Pancreas (tissue), 10 donors: ENCODE data around the gene CFAP73. TPM values are rescaled to one million over a fixed set of nuclear protein-coding genes. Genes with fewer than 3 reads are reported as not detected.

Experiments used
- ATAC-seq, 4 donors: fragments of 200-7000 bp; cut with Tn5 transposase; one replicate each; pipeline versions ENCODE4 v1.8.0 to v1.9.1; 2020; ENCODE audit warnings: mild to moderate bottlenecking in 4 of 4, moderate library complexity in 4 of 4
- DNase-seq, 6 donors: peaks; one replicate each; pipeline ENCODE4 v3.0.0-alpha.2; 2020
- FAIRE-seq: peaks from 2 replicates; lab custom pipeline; 2012; peaks lifted over from hg19 to GRCh38; lab: Jason Lieb, UNC
- H3K27ac ChIP-seq, 4 donors: fragments of 200-600 bp; sonication (generic); 1 replicate in 3 of 4; 2 replicates in 1 of 4; pipeline versions ENCODE4 v1.5.0 to v1.8.0; 2020
- H3K27me3 ChIP-seq, 4 donors: fragments of 200-600 bp; one replicate each; pipeline ENCODE4 v1.8.0; 2021
- H3K36me3 ChIP-seq, 3 donors: fragments of 200-600 bp; sonication (generic) in 1 of 3; one replicate each; pipeline versions ENCODE4 v1.5.0 to v1.8.0; 2020 to 2021
- H3K4me1 ChIP-seq, 3 donors: fragments of 200-600 bp; one replicate each; pipeline ENCODE4 v1.8.0; 2021
- H3K4me3 ChIP-seq, 4 donors: fragments of 200-600 bp; sonication (generic) in 2 of 4; one replicate each; pipeline versions ENCODE4 v1.5.0 to v1.8.0; 2020 to 2021
- H3K9me3 ChIP-seq, 4 donors: fragments of 200-600 bp; one replicate each; pipeline ENCODE4 v1.8.0; 2021
- WGBS, 2 donors: extraction: QIAGEN DNeasy Blood & Tissue Kit; methylation state at CpG; one replicate each; pipeline ENCODE4 v1.1.7; 2013; 5-methylcytosine and 5-hydroxymethylcytosine counted together
- intact Hi-C, 3 donors: fragments of 100-400 bp; cut with DNase I; formaldehyde crosslinking; loops; one replicate each; pipeline versions ENCODE4 v1.11.1 to v1.14.2; 2022
- polyA plus RNA-seq, 2 donors: library from polyadenylated mRNA; stranded (reverse); fragments of 200-250 nt; gene quantifications; one replicate each; pipeline ENCODE4 v1.2.3, GENCODE V29; 2013
- total RNA-seq, 6 donors: library from RNA; stranded (reverse); fragmentation: NEBNext Ultra II Directional in 4 of 6; extraction: Animal tissue kit (Norgen Biotek cat#: 25700) in 4 of 6; gene quantifications; one replicate each; pipeline versions ENCODE4 v1.2.1 to v1.2.4, GENCODE V29; 2021 to 2023
- TF ChIP-seq, protein P1 (sequence below), 4 donors: fragments of 200-600 bp; sonication (generic) in 3 of 4; IDR thresholded peaks; one replicate each; pipeline versions ENCODE4 v1.5.0 to v1.8.0; 2021; ENCODE audit warnings: antibody characterized with exemption in 4 of 4
- donor health status: healthy with polysubstance abuse.
- donor health status: DM: no; HTN: no; CAD: no; lungs with moderate emphysema.
- donor health status: DM: no; HTN: no; CAD: no.
- donor health status: control.
- donor health status: control.
- donor health status: Bipolar disorder and iron deficiency.
- donor health status: DM: yes; HTN: yes; CAD: no.
- donor health status: DM: no; HTN: no; CAD: no.
- donor health status: DM: no; HTN: no; CAD: no.
- donor health status: DM: yes; HTN: yes; CAD: no.

CFAP73 gene
- total and polyA plus RNA-seq, 8 donors, result 0.12 to 0.61 (median 0.23) TPM; not detected in 3

DNA sequence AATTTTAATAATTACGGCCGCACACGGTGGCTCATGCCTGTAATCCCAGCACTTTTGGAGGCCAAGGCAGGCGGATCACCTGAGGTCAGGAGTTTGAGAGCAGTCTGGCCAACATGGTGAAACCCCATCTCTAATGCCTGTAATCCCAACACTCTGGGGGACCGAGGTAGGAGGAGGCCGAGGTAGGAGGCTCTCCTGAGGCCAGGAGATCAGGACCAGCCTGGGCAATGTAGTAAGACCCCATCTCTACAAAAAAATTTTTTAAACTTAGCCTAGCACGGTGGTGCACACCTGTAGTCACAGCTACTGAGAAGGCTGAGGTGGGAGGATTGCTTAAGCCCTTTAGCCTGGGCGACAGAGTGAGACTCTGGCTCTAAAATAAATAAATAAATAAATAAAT is 5.6 kb upstream of the CFAP73 start:
- intact Hi-C loops, result no loop called here
- Histone ChIP-seq H3K9me3 (no peaks in the 10 kb centered on the region), H3K4me1 (no peaks in the 10 kb centered on the region), H3K4me3 (no peak overlapping the region), H3K36me3 (no peaks in the 10 kb centered on the region), H3K27ac (no peak overlapping the region), H3K27me3 (no peaks in the 10 kb centered on the region)
- no peak for ATAC-seq
- peak in 1 of 6 donors; percentile 5 for DNase-seq
- WGBS, 2 donors, result 86% methylated on average over 8 of the region's 8 CpGs
- TF ChIP-seq, protein P1, sequence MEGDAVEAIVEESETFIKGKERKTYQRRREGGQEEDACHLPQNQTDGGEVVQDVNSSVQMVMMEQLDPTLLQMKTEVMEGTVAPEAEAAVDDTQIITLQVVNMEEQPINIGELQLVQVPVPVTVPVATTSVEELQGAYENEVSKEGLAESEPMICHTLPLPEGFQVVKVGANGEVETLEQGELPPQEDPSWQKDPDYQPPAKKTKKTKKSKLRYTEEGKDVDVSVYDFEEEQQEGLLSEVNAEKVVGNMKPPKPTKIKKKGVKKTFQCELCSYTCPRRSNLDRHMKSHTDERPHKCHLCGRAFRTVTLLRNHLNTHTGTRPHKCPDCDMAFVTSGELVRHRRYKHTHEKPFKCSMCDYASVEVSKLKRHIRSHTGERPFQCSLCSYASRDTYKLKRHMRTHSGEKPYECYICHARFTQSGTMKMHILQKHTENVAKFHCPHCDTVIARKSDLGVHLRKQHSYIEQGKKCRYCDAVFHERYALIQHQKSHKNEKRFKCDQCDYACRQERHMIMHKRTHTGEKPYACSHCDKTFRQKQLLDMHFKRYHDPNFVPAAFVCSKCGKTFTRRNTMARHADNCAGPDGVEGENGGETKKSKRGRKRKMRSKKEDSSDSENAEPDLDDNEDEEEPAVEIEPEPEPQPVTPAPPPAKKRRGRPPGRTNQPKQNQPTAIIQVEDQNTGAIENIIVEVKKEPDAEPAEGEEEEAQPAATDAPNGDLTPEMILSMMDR (IDR thresholded peaks at IDR 0.05), result no peak
- no peak for FAIRE-seq

DNA sequence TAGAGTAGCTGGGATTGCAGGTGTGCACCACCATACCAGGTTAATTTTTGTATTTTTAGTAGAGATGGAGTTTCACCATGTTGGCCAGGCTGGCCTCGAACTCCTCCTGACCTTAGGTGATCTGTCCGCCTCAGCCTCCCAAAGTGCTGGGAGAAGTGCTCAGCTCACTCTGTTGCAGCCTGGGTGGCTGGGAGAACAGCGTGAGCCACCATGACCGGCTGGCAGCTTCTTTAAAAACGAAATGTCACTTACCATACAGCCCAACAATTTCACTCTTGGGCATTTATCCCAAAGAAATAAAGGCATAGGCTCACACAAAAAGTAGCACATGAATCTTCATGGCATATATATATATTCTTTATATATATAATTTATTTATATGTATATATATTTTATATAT is 4.7 kb upstream of the CFAP73 start:
- WGBS, 2 donors, result 70 to 80% methylated on average over 5 of the region's 5 CpGs
- H3K9me3 ChIP-seq, result no peaks in the 10 kb centered on the region
- H3K36me3 ChIP-seq, result no peaks in the 10 kb centered on the region
- TF ChIP-seq, protein P1 (IDR thresholded peaks at IDR 0.05), result no peak
- no peak overlapping the region for H3K4me3 ChIP-seq
- peak in 1 of 6 donors; percentile 13 for DNase-seq
- no peak overlapping the region for H3K27ac ChIP-seq
- no peaks in the 10 kb centered on the region for H3K4me1 ChIP-seq
- intact Hi-C loops, result no loop called here
- H3K27me3 ChIP-seq, result no peaks in the 10 kb centered on the region
- ATAC-seq, result no peak
- no peak for FAIRE-seq

DNA sequence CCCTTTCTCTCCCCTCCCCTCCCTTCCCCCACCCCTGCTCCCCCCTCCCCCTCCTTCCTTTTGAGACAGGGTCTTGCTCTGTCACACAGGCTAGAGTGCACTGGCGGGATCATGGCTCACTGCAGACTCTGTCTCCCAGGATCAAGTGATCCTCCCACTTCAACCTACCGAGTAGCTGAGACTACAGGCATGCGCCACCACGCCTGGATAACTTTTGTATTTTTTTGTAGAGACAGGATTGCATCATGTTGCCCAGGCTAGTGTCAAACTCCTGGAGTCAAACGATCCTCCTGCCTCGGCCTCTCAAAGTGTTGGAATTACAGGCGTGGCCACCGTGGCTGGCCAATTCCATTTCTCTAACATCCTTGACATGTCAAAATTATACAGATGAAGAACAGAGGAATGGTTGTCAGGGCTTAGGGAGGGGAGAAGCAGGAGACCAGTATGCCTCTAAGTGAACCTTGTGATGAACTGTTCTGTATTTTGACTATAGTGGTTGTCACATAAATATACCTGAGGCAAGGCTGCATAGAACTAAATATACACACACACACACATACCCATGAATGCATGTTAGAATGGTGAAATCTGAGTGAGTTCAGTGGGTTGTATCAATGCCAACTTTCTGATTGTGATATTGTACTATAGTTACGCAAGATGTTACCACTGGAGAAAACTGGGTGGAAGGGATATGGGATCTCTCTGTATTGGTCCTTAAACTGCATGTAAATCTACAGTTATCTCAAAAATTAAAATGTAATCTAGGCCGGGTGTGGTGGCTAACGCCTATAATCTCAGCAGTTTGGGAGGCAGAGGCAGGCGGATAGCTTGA is 3.6 kb upstream of the CFAP73 start:
- DNase-seq, result peak in 1 of 6 donors; percentile 9
- no peak overlapping the region for H3K4me3 ChIP-seq
- H3K9me3 ChIP-seq, result no peaks in the 10 kb centered on the region
- H3K36me3 ChIP-seq, result no peaks in the 10 kb centered on the region
- WGBS, 2 donors, result 71% methylated on average over 12 of the region's 12 CpGs
- FAIRE-seq, result no peak
- intact Hi-C loops, result no loop called here
- H3K27ac ChIP-seq, result no peak overlapping the region
- TF ChIP-seq, protein P1 (IDR thresholded peaks at IDR 0.05), result no peak
- H3K27me3 ChIP-seq, result no peaks in the 10 kb centered on the region
- ATAC-seq, result no peak
- H3K4me1 ChIP-seq, result no peaks in the 10 kb centered on the region

DNA sequence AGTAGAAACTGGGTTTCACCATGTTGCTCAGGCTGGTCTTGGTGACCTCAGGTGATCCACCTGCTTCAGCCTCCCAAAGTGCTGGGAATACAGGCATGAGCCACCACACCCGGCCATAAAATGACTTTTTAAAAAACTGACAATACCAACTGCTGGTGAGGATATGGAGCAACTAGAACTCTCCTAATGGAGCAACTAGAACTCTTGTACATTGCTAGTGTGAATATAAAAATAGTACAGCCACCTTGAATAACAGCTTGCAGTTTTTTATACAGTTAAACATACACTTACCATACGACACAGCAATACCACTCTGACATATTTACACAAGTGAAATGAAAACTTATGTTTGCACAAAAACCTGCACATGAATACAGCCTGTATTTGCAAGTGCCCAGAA is 2.5 kb upstream of the CFAP73 start:
- H3K27me3 ChIP-seq, result no peaks in the 10 kb centered on the region
- no peak overlapping the region for H3K4me3 ChIP-seq
- H3K36me3 ChIP-seq, result no peaks in the 10 kb centered on the region
- no peaks in the 10 kb centered on the region for H3K9me3 ChIP-seq
- TF ChIP-seq, protein P1 (IDR thresholded peaks at IDR 0.05), result no peak
- WGBS, 2 donors, result 78 to 81% methylated on average over 2 of the region's 2 CpGs
- ATAC-seq (no peak), DNase-seq (no peak), FAIRE-seq (no peak)
- no peaks in the 10 kb centered on the region for H3K4me1 ChIP-seq
- intact Hi-C loops, result no loop called here
- H3K27ac ChIP-seq, result no peak overlapping the region

DNA sequence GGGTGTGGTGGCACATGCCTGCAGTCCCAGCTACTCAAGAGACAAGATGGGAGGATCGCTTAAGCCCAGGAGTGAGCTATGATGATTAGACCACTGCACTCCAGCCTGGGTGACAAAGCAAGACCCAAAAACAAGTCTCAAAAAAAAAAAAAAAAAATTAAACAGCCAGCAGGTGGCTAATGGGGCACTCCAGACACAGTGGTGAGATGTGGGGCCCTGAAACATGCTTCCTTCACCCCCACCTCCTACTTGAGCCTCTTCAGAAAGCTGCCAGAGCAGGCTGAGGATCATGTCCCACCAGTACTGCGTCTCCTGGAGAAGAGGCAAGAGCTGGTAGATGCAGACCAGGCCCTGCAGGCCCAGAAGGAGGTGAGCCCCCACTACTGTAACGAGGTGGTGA is 2.1 kb downstream of the CFAP73 start:
- Histone ChIP-seq H3K4me1 (peaks cover 0 to 6% (median 0%) of the 10 kb centered on the region in 3 donors), H3K9me3 (no peaks in the 10 kb centered on the region), H3K4me3 (no peak overlapping the region), H3K27ac (no peak overlapping the region), H3K36me3 (no peaks in the 10 kb centered on the region), H3K27me3 (no peaks in the 10 kb centered on the region)
- ATAC-seq (no peak), DNase-seq (no peak), FAIRE-seq (no peak)
- 87 to 100% methylated on average over 3 of the region's 3 CpGs for WGBS, 2 donors
- intact Hi-C loops, result loop anchor here in 1 of 3 donors (10.0 kb wide), 1 partner anchor 97 kb away; the partner anchor contains the start of gene DTX1
- TF ChIP-seq, protein P1 (IDR thresholded peaks at IDR 0.05), result no peak
